HG03571 (cell line): ENCODE measurements around the gene MAST2.

Experiments used
- ATAC-seq: cut with Tn5 transposase; IDR thresholded peaks from one replicate; pipeline ENCODE4 v1.9.1; 2021; ENCODE audit not compliant: unreplicated experiment

MAST2 gene

GRCh38 chr1:45974541-45975269 lies 171.3 kb downstream of the MAST2 start:
- ATAC-seq = no peak

DNA sequence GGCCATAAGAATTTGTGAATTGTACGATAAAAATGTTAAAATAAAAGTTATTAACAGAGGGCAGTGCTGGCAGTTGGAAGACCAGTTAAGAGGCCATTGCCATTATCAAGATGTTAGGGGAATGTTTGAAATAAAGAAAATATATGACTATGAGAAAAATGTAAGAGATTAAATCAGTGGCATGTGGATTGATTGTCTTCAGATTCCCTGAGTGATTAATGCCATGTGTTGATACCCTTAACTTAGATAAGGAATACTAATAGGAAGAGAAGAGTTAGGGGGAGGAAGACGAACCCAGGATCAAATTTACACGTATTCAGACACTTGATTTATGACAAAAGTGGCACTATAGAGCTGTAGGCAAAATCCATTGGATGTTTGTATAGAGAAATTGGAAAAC lies 173.2 kb downstream of the MAST2 start:
- ATAC-seq = no peak

DNA sequence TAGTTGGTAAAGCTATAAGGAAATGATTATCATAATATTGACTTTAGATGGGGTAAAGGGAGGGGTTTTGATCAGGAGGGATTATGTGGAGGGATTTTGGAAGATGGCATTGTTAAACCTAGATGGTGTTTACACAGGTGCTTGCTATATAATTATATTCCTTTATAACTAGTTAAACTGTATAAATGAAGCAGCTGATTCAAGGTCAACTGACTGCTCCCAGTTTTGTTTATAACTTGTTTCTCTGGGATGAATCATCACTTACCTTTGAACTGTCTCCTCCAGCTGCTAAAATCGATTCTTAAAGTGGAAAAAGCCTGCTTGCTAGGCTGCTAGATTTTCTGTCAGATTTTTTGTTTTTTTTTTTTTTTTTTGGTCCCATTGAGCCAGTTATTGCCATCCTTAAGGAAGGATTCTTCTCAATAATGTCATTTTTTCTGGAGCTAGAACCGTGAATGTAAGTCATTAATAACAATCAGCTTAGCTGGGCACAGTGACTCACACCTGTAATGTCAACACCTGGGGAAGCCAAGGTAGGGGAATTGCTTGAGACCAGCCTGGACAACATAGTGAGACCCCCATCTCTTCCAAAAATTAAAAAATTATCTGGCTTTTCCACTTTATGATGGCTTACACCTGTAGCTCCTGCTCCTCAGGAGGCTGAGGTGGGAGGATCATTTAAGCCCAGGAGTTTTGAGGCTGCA lies 175.8 kb downstream of the MAST2 start:
- ATAC-seq = no peak

GRCh38 chr1:45979778-45980176 lies 176.4 kb downstream of the MAST2 start:
- no peak for ATAC-seq

- no peak for ATAC-seq
These were observed 178.9 kb downstream of the MAST2 start for GRCh38 chr1:45982359-45982758.

- no peak for ATAC-seq
These were observed 180.6 kb downstream of the MAST2 start for GRCh38 chr1:45983967-45984366.

GRCh38 chr1:45987204-45987603 lies 183.8 kb downstream of the MAST2 start:
- no peak for ATAC-seq

DNA sequence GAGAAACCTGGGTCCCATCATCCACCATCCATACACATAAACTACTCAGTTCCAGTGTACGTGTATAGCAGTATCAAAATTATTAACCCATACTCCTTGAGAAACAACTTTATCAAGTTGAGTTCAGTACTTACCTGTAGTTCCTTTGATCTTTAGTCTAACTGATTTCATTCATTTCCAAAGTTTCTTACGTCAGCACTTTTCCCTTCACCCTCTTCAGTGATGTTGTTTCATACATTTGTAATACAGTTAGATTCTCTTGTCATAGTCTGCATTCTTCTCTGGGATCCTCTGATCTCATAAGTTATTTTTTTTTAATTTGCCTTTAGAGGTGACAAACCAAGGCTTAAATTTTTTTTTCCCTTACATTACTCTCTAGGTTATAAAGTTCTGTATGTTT lies 185.8 kb downstream of the MAST2 start:
- no peak for ATAC-seq

DNA sequence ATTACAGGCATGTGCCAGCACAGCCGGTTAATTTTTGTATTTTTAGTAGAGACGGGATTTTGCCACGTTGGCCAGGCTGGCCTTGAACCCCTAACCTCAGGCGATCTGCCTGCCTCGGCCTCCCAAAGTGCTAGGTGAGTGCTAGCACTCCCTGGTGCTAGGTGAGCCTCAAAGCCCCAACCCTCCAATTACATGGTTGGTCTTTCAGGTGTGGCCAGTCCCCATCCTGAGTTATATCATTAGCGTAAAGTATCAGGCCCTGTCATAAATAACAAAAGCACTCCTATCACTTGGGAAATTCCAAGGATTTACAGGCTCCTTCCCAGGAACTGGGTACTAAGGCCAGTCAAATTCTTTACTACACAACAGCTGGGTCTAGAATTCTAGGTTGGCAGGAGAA lies 191.0 kb downstream of the MAST2 start:
- ATAC-seq = no peak

GRCh38 chr1:45995298-45995697 lies 191.9 kb downstream of the MAST2 start:
- ATAC-seq = no peak

DNA sequence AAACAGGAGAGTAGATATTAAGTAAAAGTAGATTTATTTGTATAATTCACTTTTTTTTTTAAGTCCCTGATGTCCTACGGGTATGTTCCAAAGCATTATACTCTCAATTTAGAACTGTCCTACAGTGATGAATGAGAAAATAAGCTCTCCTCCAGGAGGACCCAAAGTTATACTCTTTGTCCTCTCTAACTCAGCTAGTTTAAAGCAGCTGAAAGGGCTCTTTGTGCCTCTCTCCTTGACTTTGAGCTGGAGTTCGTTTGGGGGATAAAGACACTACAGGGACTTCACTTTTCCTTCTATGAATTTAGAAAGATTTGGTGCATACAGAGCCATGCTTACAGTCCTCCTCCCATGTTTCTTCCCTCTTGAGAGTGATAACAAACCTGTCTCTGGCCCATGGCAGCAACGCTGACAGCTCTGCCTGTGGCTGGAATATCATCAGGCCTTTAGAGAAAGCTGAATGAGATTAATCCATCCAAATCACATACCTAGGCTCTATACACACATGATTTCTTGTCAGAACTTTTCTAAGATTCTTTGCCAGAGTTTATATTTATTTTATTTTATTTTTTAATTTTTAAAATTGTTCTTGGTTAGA lies 194.7 kb downstream of the MAST2 start:
- no peak for ATAC-seq

DNA sequence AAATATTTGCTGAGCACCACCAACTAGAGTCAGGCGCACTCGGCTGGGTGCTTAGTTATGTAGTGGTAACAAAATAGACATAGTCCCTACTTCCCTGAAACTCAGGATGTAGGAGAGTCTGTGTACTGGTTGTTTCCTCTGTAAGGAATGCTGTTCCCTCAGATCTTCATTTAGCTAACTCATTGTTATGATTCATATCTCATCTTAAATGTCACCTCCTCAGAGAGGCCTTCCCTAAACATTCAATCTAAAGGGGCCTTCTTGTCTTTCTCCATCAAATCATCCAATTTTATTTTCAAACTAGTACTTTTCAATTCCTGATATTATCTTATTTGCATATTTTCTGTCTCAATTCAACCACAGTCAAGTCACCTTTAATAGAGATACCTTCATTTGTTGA lies 196.1 kb downstream of the MAST2 start:
- ATAC-seq = no peak

DNA sequence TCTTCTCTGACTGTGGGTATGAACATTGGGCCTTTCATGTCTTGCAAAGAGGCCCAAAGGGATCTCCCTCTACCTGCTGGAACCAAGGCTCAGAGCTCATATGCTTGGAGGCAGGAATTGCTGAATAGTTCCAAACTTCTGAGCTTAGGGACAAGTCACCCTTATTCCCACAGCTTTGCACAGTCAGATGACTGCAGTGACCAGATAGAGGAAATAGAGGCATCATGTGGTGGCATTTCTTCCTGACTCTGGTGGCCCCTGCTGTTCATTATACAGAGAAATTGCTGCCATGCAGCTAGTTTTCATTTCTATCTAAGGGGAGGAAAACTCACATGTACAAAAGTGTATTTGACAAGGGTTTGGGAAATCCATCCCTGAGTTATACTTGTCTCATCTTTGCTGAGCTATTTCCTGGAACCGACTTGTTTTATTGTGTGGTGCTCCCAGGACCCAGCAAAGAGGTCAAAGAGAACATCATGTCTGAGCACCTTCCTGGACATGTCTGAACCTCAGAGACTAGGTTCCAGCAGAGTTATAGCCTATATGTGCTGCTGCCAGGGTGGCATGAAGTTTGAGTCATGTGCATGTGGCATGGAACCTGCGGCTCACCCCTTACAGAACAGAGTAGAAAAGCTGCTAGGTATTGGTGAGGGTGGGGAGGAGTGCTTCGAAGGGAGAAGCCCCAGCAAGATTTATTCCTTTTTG lies 197.8 kb downstream of the MAST2 start:
- ATAC-seq = no peak

GRCh38 chr1:46002551-46003150 lies 199.2 kb downstream of the MAST2 start:
- no peak for ATAC-seq

- ATAC-seq = no peak
These were observed 199.9 kb downstream of the MAST2 start for GRCh38 chr1:46003315-46003714.

DNA sequence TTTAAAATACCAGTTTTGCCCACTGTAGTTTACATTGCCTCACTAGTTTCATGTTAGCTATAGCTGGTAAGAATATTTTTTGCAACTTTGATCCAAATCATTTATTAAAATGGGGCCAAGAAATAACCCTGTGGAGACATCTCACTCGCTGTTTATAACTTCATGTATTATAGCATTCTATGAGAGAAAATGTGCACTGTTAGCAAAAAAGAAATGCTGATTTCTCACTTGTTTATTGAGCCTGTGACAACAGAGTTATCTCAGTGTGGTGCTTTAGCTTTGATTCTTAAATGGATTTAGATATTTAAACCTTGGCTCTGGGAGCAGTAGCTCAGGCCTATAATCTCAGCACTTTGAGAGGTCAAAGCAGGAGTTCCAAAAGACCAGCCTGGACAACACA lies 201.1 kb downstream of the MAST2 start:
- no peak for ATAC-seq

DNA sequence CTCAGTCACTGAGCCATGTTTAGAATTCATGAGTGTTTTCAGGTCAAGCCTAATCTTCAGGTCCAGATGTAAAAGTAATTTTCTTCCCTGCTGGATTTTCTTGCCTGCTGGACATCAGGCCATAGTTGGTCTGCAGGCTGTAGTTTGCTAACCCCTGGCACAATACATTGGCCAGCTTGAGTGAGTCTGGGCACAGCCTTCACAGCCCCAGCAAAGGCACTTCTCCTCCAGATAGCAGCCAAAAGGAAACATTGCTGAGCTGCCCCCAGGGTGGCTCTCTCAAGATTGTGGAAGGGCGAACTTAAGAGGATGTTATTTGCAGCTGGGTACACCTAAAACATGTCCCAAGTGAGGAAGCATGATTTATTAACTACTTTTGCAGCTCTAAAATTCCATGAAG lies 202.2 kb downstream of the MAST2 start:
- ATAC-seq = no peak

DNA sequence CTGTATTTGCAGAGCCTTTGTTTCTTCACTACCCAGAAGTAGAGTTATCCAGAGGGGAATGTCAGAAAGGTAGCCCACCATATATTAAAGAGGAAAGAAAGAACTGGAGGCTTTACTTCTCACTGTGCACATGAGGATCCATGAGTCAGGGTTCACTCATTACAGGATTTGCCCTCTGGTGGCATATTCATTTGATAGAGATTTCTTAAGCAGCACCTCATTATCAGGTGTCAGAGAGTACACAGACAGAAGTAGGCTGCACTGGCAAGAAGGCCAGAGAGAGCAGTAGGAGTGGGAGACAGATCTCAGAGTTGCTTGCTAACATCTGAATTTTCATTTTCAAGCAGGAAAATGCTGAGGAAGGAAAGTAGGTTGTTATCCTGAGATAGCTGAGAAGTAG lies 205.2 kb downstream of the MAST2 start:
- ATAC-seq = no peak

DNA sequence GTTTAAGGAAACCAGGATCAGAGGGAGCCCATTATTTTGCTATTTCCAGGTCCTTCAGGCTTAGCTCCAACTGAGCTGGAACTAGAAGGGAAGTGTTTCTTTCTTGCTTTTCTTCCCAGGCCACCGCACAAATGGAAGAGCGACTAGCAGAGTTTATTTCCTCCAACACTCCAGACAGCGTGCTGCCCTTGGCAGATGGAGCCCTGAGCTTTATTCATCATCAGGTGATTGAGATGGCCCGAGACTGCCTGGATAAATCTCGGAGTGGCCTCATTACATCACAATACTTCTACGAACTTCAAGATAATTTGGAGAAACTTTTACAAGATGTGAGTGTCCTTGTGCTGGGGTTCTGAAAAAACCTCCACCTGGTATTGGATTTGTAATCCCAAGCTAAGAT lies 207.2 kb downstream of the MAST2 start:
- no peak for ATAC-seq

DNA sequence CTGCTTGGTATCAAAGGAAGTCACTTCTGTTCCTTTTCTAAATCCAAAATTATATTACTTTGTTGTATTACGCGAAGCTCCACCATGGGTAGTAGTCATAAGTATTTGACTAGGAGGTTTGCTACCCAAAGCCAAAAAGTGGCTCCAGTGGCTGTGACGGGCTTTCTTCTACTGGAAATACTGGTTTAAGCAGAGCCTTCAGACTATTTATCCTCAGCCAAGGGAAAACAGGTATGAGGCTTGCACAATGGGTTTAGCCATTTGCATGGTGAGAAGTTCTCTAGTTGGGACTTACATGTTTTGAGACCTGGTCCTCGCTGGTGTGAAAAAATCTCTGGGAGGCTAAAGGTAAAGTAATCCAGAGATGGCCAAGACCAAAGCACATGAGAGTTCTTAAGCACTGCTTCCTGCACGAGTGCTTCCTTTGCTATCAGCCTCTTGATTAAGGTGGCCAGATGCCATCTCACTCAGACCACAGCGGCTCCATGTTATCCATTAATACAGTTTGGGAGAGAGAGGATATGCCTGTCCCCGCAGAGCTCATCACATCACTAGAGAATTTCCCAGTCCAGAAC lies 207.8 kb downstream of the MAST2 start:
- ATAC-seq = no peak

DNA sequence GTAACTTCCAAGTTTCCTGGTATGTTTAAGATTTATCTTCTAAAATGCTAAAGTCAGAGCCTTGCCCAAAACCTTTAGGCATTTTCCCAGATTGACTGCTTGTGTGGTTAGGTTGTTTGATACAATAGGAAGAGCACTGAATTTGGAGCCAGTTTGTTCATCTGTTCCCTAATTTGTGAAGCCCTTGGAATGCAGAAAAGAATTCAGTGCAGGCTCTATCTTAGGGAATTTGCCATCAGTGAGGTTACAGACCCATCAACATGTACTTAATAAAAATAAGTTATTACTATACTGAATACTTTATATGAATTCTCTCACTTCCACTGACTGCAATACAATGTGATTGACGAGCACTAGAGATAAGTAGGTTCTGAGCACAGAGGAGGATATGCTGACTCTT lies 208.8 kb downstream of the MAST2 start:
- ATAC-seq = no peak
